GM18907 (cell line): ENCODE measurements around the gene GDF15.
A peak's percentile ranks its signal among the peaks of the same experiment; 100 is the strongest.
"Not testable (repeated sequence)": the region's sequence is repeated elsewhere in the genome, so short reads cannot be mapped to it uniquely, and the experiment has no call there.

Experiments
- ATAC-seq: cut with Tn5 transposase; IDR thresholded peaks from one replicate; pipeline ENCODE4 v1.9.1; 2021; ENCODE audit warnings: mild to moderate bottlenecking, moderate library complexity; ENCODE audit not compliant: unreplicated experiment

Gene GDF15

DNA sequence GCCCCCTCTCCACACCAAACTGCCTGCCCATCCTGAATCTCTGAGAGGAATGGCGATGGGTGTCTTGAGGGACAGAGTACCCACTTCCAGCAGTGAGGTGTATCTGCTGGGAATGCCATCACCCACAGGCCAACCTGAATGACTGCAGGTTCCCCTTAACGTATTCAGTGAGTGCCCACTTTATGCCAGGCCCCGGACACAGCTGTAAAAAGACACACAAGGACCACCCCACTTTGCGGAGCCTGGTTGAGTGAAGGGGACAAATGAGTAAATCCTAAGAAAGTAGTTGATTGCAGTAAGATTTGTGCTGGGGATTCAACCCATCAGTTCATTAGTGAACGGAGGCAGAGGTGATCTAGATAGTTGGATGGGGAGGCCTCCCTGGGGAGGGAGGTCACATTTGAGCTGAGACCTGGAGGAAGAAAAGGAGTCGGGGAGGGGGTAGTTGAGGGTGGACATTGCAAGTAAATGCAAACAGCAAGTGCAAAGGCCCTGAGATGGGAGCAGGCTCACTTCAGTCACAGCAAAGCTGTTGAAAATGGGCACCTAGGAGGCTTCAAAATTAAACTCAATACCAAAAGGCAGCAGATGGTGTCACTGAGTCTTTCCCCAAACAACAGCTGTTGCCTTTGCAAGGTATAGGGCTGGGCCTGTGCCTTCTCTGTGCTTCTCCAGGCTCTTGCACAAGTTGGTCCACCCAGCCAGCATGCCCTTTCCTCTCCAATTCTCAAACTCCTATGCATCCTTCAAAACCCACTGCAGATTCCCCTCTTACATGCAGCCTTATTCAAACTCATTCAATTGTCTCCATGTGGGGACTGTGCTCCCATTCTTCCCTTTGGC is 4.3 kb downstream of the GDF15 start:
- no peak for ATAC-seq

DNA sequence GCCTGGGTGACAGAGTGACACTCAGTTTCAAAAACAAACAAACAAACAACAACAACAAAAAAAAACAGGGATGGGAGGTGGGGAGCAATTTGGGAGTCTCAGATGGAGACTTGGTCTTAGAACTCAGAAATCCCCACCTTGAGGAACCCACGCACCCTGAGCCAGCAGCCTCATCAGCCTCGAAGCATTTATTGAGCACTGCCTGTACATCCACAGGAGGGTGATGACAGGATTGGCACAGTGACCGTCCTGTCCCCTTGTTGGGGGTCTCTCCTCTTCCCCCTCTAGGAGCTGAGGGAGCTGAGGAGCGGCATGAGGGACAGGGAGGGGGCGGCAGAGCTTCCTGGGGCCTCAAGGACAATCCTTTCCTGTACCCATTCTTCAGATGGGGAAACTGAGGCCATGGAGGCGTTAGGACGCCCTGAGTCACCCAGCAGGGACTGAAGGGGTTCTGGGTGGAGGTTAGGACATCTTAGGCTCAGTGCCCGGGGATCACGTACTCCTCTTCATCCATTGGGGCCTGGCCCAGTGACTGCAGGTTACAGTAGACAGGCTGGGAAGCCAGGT is 5.6 kb downstream of the GDF15 start:
- no peak for ATAC-seq

DNA sequence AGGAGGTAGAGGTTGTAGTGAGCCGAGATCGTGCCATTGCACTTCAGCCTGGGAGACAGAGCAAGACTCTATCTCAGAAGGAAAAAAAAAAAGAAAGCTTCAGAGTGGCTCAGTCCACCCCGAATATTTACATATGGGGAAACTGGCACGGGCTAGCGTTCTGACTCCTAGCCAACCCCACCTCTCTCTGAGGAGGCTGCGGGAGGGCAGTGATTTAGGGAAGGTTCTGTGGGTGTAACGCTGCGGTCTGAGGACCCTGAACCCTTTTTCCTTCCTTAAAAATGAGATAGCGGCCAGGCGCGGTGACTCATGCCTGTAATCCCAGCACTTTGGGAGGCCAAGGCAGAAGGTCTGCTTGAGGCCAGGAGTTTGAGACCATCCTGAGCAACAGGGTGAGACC is 6.5 kb downstream of the GDF15 start:
- no peak for ATAC-seq

DNA sequence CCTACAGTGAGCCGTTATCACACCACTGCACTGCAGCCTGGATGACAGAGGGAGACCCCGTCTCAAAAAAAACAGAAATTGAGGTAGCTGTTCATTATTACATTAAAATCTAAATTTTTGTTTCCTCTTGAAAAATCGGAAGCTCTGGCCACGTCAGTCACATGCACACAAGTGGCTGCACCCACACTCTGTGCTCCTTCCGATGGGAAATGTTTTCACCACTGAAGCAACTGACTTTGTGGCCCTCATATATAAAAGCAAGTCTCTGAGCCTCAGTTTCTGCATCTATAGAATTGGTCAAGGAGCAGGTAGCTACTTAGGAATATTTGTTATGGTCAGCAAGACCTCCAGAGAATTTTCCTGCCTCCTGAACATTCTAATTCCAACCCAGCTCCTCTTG is 7.0 kb downstream of the GDF15 start:
- ATAC-seq = no peak

DNA sequence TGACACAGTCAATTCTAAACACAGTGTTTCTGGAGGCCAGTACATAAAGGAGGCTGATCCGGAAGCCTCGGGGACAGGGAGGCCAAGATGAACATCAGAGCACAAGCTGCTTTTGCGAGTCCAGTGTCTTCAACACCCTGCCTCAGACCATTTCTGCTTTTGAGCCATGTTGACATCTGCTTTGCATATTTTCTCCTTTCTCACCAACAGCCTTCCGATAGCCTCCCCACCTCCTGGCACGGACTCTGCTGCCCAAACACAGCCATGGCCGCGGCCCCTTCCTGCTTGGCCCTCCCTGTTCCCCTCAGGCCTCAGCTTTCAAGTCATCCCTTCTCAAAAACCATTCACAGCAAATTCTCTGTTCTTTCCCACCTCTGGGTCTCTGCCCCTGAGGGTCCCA is 7.9 kb downstream of the GDF15 start:
- no peak for ATAC-seq

DNA sequence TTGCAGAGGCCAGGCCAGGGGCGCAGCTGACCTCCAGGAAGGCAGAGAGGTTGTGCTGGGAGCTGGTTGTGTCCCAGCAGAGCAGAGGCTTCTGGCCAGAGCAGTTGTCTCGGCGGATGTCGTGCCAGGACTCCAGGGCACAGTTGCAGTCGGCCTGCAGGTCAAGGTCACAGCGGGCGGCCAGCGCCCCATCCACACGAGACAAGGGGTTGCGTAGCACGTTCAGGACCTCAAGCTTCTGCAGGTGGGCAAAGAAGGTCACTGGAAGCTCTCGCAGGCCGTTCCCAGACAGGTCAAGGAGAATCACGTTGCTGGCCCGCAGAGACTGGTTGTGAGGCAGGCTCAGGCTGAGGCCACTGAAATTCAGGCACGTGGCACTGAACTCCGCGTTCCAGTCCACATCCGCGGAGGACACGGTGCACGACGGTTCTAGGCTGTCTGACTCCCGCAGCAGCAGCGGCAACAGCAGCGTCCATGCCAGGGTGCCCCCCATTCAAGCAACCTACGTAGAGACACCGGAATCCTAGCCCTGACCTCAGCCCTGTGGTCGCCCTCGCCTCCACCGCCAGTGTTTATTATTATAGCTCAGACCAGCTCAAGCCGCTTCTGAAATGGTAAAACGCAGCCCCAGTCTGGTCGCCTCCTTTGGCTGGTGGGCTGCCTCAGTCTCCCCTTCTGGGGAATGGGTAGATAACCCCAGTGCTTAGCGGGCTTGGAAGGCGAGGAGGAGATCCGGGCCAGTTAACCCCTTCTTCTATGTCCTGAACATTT is 10.7 kb downstream of the GDF15 start:
- ATAC-seq = no peak

DNA sequence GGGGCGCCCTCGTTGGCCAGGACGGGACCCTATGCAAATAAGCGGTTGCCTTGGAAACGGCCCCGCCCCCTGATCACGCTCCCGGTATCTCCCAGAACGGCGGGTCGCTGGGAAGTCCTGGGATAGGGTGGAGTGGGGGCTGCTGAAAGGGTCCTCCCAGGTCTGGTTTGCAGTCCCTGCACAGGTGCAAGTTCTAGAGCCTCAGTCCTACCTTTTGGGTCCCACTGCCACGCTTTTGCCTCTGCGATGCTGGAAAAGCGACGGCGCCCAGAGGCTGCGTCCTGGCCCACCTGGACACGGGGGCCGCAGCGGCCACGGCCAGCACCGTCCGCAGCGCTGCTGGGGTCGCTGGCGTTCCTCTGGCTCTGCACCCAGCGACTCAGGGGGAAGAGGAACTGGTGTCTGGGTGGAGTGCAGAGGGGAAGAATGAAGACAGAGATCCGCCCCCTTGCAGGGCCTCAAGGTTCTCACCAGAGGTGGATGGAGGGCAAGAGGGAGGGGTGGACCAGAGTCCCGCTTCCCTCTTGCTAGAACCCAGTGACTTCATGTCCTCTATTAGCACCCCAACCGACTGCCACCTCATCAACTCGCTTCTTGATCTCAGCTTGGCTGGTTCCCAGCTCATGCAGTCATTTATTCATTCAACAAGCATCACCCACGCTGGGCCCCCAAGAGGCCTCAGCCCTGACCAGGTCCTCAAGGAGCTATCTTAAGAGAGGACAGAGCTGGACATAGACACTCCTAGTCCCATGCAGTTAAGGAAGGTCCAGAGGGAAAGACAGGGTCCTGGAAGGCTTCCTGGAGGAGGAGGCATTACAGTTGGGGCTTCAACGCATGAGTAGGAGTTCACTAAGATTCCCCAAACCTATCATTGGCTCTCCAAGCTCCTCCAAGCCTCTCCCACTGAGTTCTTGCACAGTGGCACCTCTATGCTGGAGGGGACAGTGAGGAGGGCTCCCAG is 11.6 kb downstream of the GDF15 start, which contains the start of gene LRRC25:
Gene LRRC25, minus strand, starts transcription at position 381 of the 961 bp plus-strand sequence. CDS start 659 bp downstream, outside the sequence.
- no peak for ATAC-seq

DNA sequence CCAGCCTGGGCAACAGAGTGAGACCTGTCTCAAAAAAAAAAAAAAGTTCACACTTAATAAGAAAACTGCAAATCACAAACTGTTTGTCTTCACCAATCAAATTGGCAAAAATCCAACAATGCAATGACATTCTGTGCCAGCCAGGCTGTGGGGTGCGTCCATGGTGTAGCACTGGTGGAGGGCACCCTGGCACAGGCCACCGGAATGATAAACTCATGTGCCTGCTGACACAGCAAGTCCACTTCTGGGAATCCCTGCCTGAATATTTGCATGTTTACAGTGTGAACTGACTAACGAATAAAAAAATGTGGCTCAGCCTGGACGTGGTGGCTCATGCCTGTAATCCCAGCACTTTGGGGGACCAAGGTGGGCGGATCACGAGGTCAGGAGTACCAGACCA is 13.1 kb downstream of the GDF15 start:
- no peak for ATAC-seq

DNA sequence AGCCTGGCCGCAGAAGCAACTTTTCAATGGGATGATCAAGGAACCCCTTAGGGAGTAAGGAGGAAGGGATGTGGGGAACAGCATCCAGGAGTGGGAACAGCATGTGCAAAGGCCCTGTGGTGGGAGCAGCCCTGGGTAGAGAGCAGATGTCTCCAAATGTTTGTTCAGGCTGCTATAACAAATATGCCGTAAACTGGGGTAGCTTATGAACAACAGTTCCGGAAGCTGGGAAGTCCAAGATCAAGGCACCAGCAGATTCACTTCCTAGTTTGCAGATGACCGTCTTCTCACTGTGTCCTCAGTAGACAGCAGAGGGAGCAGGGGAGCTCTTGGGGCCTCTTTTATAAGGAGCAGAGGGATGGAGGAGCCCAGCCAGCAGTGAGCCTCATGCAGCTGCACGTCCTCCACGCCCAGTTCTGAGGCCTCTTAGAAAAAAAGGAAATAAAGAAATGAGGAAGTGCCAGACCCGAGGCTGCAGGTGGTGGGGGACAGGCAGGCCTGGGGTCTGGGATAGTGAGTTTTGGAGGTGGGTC is 15.7 kb downstream of the GDF15 start:
- no peak for ATAC-seq

DNA sequence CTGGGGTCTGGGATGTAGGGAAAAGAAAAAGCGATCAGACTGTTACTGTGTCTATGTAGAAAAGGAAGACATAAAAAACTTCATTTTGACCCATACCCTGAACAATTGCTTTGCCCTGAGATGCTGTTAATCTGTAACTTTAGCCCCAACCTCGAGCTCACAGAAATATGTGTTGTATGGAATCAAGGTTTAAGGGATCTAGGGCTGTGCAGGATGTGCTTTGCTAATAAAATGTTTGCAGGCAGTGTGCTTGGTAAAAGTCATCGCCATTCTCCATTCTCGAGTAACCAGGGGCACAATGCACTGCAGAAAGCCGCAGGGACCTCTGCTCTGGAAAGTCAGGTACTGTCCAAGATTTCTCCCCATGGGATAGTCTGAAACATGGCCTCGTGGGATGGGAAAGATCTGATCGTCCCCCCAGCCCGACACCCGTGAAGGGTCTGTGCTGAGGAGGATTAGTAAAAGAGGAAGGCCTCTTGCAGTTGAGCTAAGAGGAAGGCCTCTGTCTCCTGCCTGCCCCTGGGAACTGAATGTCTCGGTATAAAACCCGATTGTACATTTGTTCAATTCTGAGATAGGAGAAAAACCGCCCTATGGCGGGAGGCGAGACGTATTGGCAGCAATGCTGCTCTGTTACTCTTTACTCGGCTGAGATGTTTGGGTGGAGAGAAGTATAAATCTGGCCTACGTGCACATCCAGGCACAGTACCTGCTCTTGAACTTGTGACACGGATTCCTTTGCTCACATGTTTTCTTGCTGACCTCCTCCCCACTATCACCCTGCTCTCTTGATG is 16.7 kb downstream of the GDF15 start:
- ATAC-seq = not testable (repeated sequence)

DNA sequence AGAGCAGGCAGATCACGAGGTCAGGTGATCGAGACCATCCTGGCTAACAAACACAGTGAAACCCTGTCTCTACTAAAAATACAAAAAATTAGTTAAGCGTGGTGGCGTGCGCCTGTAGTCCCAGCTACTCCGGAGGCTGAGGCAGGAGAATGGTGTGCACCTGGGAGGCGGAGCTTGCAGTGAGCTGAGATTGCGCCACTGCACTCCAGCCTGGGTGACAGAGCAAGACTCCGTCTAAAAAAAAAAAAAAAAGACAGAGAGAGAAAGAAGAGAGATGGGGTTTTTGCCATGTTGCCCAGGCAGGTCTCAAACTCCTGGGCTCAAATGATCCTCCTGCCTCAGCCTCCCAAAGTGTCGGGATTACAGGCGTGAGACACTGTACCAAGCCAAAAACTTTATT is 19.8 kb downstream of the GDF15 start:
- ATAC-seq = not testable (repeated sequence)

DNA sequence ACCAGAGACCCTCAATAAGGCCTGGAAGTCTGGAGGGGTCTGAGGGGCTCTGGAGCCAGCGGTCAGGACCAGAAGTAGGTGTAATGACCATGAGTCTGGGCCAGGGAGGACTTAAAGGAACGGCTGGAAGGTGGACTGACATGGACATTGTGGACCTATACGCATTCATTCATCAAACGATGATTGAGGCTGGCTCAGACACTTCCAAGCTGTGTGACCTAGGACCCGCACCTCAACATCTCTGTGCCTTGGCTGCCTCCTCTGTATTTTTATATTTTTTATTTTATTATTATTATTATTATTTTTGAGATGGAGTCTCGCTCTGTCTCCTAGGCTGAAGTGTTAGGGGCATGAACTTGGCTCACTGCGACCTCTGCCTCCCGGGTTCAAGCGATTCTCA is 20.8 kb downstream of the GDF15 start:
- no peak for ATAC-seq

DNA sequence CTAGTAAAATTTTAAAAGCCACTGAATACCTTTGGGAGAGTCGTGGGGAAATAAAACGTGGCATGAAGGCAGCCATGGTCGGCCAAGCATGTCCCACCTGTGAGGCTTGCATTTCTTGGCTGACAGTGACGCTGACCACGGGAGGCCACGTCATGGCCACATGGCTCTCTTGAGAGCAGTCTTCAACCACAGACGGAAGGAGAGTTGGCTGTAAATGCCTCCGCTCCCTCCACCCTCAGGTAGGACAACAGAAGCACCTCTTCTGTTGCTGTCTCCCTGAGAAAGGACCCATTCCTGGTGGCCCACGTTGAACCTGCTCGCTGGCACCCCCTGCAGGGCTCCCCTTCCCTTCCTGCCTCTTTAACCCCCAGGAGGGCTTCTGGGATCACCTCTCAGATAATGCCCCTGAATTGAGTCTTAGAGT is 22.1 kb downstream of the GDF15 start:
- peak; percentile 68 for ATAC-seq

DNA sequence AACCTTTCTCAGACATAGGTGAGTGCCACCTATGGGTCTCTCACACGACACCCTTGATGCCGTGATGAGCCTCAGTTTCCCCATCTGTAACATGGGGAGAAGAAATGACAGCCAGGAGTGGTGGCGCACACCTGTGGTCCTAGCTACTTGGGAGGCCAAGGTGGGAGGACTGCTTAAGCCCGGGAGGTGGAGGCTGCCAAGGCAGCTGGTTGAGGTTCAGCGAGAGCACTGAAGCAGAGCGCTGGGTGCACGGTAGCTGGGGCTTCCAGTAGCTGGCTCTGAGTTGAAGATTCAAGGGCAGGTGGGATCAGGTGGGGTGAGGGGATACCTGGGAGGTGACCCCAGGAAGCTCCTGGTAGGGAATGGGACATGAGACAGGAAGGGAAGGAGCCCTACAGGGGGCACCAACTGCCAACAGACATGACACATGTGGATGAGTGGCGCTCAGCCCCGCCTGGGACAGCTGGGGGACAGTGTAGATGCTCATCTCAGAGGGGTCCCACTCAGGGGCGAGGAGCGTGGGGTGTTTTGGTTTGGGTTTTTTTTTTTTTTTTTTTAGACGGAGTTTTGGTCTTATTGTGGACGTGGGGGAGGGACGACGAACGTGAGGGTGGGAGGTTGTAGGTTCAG is 26.8 kb downstream of the GDF15 start:
- no peak for ATAC-seq

DNA sequence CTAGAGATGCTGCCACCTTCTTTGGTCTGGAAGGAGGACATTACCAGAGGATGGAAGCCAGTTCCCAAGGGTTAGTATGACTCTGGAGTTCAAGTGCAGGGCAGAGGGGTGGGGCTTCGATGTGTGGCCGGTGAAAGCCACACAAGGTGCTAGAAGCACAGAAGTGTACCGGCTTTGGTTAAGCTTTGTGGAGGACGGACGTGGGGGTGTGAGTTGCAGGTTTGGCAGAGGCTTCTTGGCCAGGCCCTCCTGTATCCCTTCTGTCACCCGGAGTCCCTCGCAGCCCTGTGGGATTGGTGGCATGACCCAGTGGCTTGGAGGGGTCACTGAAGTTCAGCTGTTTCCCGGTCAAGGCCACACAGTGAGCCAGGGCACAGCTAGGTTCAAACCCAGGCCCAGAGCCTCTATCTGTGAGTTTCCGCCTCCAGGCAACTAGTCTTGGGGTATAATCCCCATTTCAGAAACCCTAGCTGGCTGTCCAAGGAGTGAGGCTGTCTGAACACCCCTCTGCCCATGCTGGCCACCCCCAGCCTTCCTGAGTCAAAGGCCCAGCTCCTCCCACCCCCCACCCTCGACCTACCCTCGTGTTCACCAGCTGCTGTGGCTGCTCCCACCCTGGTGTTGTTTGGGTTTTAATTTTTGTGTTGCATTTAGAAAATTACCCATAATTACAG is 28.7 kb downstream of the GDF15 start:
- no peak for ATAC-seq

DNA sequence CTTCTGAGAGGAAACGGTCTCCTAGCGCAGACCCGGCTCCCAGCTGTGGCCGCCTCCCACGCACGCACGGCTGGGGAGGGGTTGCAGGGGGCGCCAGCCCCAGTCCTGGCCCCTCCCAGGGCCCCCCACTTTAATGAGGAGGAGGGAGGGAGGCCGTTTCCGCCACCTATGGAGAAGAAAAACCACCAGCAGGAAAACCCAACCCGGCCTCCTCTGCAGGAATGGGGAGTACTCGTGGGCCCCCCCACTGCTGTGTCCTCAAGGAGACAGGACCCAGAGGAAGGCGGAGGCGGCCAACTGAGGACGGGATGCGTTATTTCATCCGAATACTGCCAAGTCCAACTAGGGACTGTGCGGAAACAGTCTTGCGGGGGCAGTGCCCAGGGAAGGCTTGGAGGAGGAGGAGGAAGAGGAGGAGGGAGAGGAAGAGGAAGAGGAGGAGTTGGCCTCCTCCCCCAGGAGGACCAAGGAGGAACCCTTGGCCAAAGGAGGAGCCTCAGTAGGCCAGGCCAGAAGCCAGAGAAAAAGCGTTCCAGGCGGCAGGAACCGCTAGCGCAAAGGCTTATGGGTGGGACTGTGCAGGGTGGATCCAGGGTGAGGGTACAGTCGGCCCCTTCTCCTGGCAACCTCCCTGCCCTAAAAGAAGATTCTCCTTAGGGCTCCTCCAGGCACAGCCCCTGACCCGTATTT is 29.4 kb downstream of the GDF15 start:
- no peak for ATAC-seq

DNA sequence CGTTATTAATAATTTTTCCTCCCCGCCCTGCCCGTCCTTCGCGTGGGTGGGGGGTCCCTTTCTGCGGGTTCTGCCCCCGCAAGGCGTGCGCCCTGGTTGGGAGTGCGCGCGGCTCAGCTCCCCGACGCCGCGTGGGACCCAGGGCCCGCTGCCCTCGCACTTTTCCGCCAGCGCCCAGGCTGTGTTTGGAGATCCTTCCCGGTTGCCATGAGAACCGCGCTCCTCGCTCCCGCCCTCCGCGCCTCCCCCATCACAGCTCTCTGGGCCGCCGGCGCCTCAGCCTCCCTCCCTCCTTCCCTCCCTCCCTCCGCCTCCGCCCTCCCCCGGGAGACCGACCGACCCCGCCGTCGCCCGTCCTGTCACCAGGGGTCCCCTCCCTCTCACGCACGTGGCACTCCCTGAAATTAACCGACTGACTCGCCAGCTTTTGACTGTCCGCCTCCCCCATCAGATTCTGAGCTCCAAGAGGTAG is 30.9 kb downstream of the GDF15 start:
- ATAC-seq = no peak
